ENCODE results near the gene TRIM33. TPM values are rescaled to one million over a fixed set of nuclear protein-coding genes. Genes with fewer than 3 reads are reported as not detected.

Gene TRIM33
- total RNA-seq, 4 donors from 2014 or later = 26.7 to 49.0 (median 34.5) TPM

- ATAC-seq = no peak
- no peak overlapping the region for H3K27ac ChIP-seq
- TF ChIP-seq EP300 (IDR thresholded peaks at IDR 0.05) (no peak), CTCF (IDR thresholded peaks at IDR 0.05) (no peak), POLR2A (IDR thresholded peaks at IDR 0.05) (no peak), POLR2AphosphoS5 (IDR thresholded peaks at IDR 0.05) (no peak)
- H3K36me3 ChIP-seq = peaks cover 2 to 83% of the 10 kb centered on the region in 2 donors
- H3K9me3 ChIP-seq = no peaks in the 10 kb centered on the region
- no peak overlapping the region for H3K4me3 ChIP-seq
- WGBS, 2 donors (ENCODE audit: low coverage in 1 of 2) = 88 to 94% methylated on average over 3 to 4 of the region's 4 CpGs
- H3K27me3 ChIP-seq = no peaks in the 10 kb centered on the region
- no peaks in the 10 kb centered on the region for H3K4me1 ChIP-seq
Observed at GRCh38 chr1:114397601-114398000, 113.4 kb downstream of the TRIM33 start.

GRCh38 chr1:114395863-114396262, 115.1 kb downstream of the TRIM33 start:
- Histone ChIP-seq H3K9me3 (no peaks in the 10 kb centered on the region), H3K36me3 (peaks cover 0 to 74% of the 10 kb centered on the region in 2 donors), H3K4me1 (no peaks in the 10 kb centered on the region), H3K4me3 (no peak overlapping the region), H3K27ac (no peak overlapping the region), H3K27me3 (no peaks in the 10 kb centered on the region)
- WGBS, 2 donors (ENCODE audit: low coverage in 1 of 2) = 88 to 100% methylated on average over 1 of the region's 1 CpG
- no peak for TF ChIP-seq POLR2AphosphoS5 (IDR thresholded peaks at IDR 0.05)
- no peak for TF ChIP-seq CTCF (IDR thresholded peaks at IDR 0.05)
- no peak for TF ChIP-seq POLR2A (IDR thresholded peaks at IDR 0.05)
- TF ChIP-seq EP300 (IDR thresholded peaks at IDR 0.05) = no peak
- ATAC-seq = no peak

GRCh38 chr1:114390960-114391359, 120.0 kb downstream of the TRIM33 start:
- Histone ChIP-seq H3K36me3 (peaks cover 0 to 28% of the 10 kb centered on the region in 2 donors), H3K4me3 (no peak overlapping the region), H3K9me3 (peaks cover 0 to 4% (median 0%) of the 10 kb centered on the region in 3 donors), H3K27me3 (no peaks in the 10 kb centered on the region), H3K4me1 (peaks cover 0 to 4% (median 0%) of the 10 kb centered on the region in 3 donors), H3K27ac (no peak overlapping the region)
- no peak for TF ChIP-seq POLR2A (IDR thresholded peaks at IDR 0.05)
- no peak for TF ChIP-seq POLR2AphosphoS5 (IDR thresholded peaks at IDR 0.05)
- TF ChIP-seq CTCF (IDR thresholded peaks at IDR 0.05) = no peak
- no peak for TF ChIP-seq EP300 (IDR thresholded peaks at IDR 0.05)
- ATAC-seq = no peak

GRCh38 chr1:114390361-114390760, 120.6 kb downstream of the TRIM33 start:
- H3K27me3 ChIP-seq = no peaks in the 10 kb centered on the region

More at GRCh38 chr1:114390361-114390760, 120.6 kb downstream of the TRIM33 start:
- TF ChIP-seq POLR2AphosphoS5 (IDR thresholded peaks at IDR 0.05) = no peak
- no peak for TF ChIP-seq POLR2A (IDR thresholded peaks at IDR 0.05)
- no peak for TF ChIP-seq EP300 (IDR thresholded peaks at IDR 0.05)
- no peak for TF ChIP-seq CTCF (IDR thresholded peaks at IDR 0.05)
- H3K9me3 ChIP-seq = peaks cover 0 to 10% (median 0%) of the 10 kb centered on the region in 3 donors
- WGBS, 2 donors (ENCODE audit: low coverage in 1 of 2) = 96 to 98% methylated on average over 4 of the region's 4 CpGs
- no peak overlapping the region for H3K27ac ChIP-seq
- H3K4me1 ChIP-seq = peaks cover 0 to 4% (median 0%) of the 10 kb centered on the region in 3 donors
- ATAC-seq = no peak
- no peak overlapping the region for H3K4me3 ChIP-seq
- H3K36me3 ChIP-seq = peaks cover 0 to 24% of the 10 kb centered on the region in 2 donors

Measured in gastroesophageal sphincter (tissue), 4 donors.